GM23248 (cell line): ENCODE measurements around the gene ING3. TPM values are rescaled to one million over a fixed set of nuclear protein-coding genes. Genes with fewer than 3 reads are reported as not detected.
"Not testable (repeated sequence)": the region's sequence is repeated elsewhere in the genome, so short reads cannot be mapped to it uniquely, and the experiment has no call there.

Experiments
- DNase-seq: peaks from one replicate; pipeline ENCODE4 v3.0.0-alpha.2; 2015
- H2AFZ ChIP-seq: fragments of 200-600 bp; sonication (generic); 2 replicates; pipeline ENCODE4 v1.6.1; 2016; ENCODE audit warnings: antibody characterized with exemption
- H3F3A ChIP-seq: fragments of 200-600 bp; sonication (generic); 2 replicates; pipeline ENCODE4 v1.6.1; 2016; ENCODE audit warnings: mild to moderate bottlenecking, antibody characterized with exemption, mixed run types; ENCODE audit not compliant: insufficient read depth
- H3K27ac ChIP-seq: fragments of 200-600 bp; sonication (generic); 2 replicates; pipeline ENCODE4 v1.5.1; 2016; ENCODE audit warnings: mild to moderate bottlenecking
- H3K27me3 ChIP-seq: fragments of 200-600 bp; sonication (generic); replicated peaks from 2 replicates; pipeline ENCODE4 v1.6.1; 2016; ENCODE audit warnings: mild to moderate bottlenecking; ENCODE audit not compliant: insufficient read depth
- H3K36me3 ChIP-seq: fragments of 200-600 bp; sonication (generic); 2 replicates; pipeline ENCODE4 v1.6.1; 2016; ENCODE audit warnings: low read depth, mild to moderate bottlenecking
- H3K4me1 ChIP-seq: fragments of 200-600 bp; sonication (generic); 2 replicates; pipeline ENCODE4 v1.6.1; 2016; ENCODE audit warnings: mild to moderate bottlenecking; ENCODE audit not compliant: insufficient read depth
- H3K4me2 ChIP-seq: fragments of 200-600 bp; sonication (generic); one replicate; pipeline ENCODE4 v1.6.1; 2016; ENCODE audit warnings: mild to moderate bottlenecking; ENCODE audit not compliant: unreplicated experiment
- H3K4me3 ChIP-seq: fragments of 200-600 bp; sonication (generic); 2 replicates; pipeline ENCODE4 v1.5.1; 2016; ENCODE audit warnings: mild to moderate bottlenecking
- H3K79me2 ChIP-seq: fragments of 200-600 bp; sonication (generic); 2 replicates; pipeline ENCODE4 v1.6.1; 2016; ENCODE audit warnings: mild to moderate bottlenecking; ENCODE audit not compliant: insufficient read depth
- H3K9ac ChIP-seq: fragments of 200-600 bp; sonication (generic); 2 replicates; pipeline ENCODE4 v1.6.1; 2016; ENCODE audit warnings: mild to moderate bottlenecking
- H3K9me2 ChIP-seq: fragments of 200-600 bp; sonication (generic); 2 replicates; pipeline ENCODE4 v1.6.1; 2016; ENCODE audit warnings: mixed run types, mild to moderate bottlenecking, moderate library complexity; ENCODE audit not compliant: insufficient read depth
- H3K9me3 ChIP-seq: fragments of 200-600 bp; sonication (generic); one replicate; pipeline ENCODE4 v1.6.1; 2017; ENCODE audit warnings: low read depth
- H4K20me1 ChIP-seq: fragments of 200-600 bp; sonication (generic); 2 replicates; pipeline ENCODE4 v1.6.0; 2016; ENCODE audit not compliant: insufficient read depth
- EZH2 ChIP-seq: fragments of 200-600 bp; sonication (generic); IDR thresholded peaks from 2 replicates; pipeline ENCODE4 v1.6.1; 2018; ENCODE audit warnings: antibody characterized with exemption, mild to moderate bottlenecking; ENCODE audit not compliant: insufficient read depth, poor library complexity, severe bottlenecking
- EZH2phosphoT487 ChIP-seq: fragments of 200-600 bp; sonication (generic); IDR thresholded peaks from 2 replicates; pipeline ENCODE4 v1.6.1; 2018; ENCODE audit warnings: antibody characterized with exemption, moderate library complexity, mild to moderate bottlenecking, low read depth; ENCODE audit not compliant: insufficient read depth
- WGBS, 2 experiments: methylation state at CpG; one replicate each; pipeline ENCODE4 v1.1.6; 2015 to 2017; ENCODE audit warnings: low lambda C conversion rate in 2 of 2, low coverage in 1 of 2; ENCODE audit errors: missing lambda C conversion rate in 2 of 2; 5-methylcytosine and 5-hydroxymethylcytosine counted together
- in situ Hi-C: fragments of 300-500 bp; cut with MboI; formaldehyde crosslinking; loops from 2 replicates; pipeline ENCODE4 v1.15.0; 2020
- polyA plus RNA-seq: library from polyadenylated mRNA; unstranded; fragments of >200 nt; fragmentation: Nextera tagmentation; extraction: Ambion mirVana; gene quantifications from 2 replicates; pipeline ENCODE4 v1.2.1, GENCODE V29; 2016
- total RNA-seq: library from RNA; depleted of rRNA; stranded (reverse); fragments of >200 nt; shearing (Covaris generic); gene quantifications from 2 replicates; pipeline ENCODE4 v1.2.3, GENCODE V29; 2014

ING3 gene
- total and polyA plus RNA-seq, 2 experiments from 2014 or later = 10.1 to 27.0 TPM

DNA sequence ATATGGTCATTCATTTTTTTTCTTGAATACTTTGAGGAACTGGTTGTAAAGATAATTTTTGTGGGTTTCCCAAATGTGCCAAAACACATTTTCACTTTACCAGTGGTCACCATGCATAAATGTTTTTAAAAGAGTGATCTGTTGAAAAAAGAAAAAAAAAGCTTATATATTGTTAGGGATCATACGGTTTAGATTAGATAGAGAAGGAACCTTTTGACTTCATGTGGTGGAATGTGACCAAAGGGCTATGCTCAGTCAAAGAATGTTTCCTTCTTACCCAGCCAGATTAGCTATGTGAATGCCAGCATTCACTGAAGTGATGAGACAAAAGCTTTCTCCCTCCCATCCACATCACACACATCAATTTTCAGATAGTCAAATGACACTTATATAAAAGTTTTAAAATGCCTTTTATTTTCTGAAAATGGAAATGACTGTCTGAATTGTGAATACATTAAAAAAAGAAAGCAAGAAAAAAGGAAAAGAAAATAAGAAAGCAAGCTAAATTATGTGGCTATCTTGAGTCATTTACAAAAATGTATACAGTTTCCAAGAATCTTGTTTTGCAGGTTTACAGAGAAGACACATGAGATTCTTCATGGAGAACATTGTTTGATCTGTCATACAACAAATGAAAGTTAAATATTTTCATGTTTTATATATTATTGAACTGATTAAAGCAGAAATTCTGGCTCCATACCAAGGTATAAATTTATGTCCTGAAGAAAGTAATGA, 29.4 kb downstream of the ING3 start:
- Histone ChIP-seq H3K4me1 (peaks cover 27% of the 10 kb centered on the region), H3F3A (peaks cover 37% of the 10 kb centered on the region), H3K27me3 (no peaks in the 10 kb centered on the region), H3K36me3 (peaks cover 5% of the 10 kb centered on the region), H2AFZ (no peak overlapping the region), H3K4me2 (peak overlapping the region; percentile 31), H3K4me3 (no peak overlapping the region), H3K9me3 (no peaks in the 10 kb centered on the region), H3K9ac (no peak overlapping the region), H4K20me1 (no peaks in the 10 kb centered on the region), H3K79me2 (no peaks in the 10 kb centered on the region), H3K9me2 (no peaks in the 10 kb centered on the region), H3K27ac (no peak overlapping the region)
- in situ Hi-C loops = loop anchor here (25.0 kb wide), 2 partner anchors 357 to 557 kb away; partner anchors contain the start of gene WNT16
- WGBS, 2 experiments = 0 to 3% methylated on average over 1 of the region's 1 CpG
- peak; percentile 53 for DNase-seq
- TF ChIP-seq EZH2 (no peak), EZH2phosphoT487 (no peak)

- no peak for TF ChIP-seq EZH2phosphoT487
- in situ Hi-C loops = loop anchor here (25.0 kb wide), 2 partner anchors 356 to 556 kb away; partner anchors contain the start of gene WNT16
- Histone ChIP-seq H3K9ac (no peak overlapping the region), H3K4me3 (no peak overlapping the region), H3K9me2 (no peaks in the 10 kb centered on the region), H3K9me3 (no peaks in the 10 kb centered on the region), H2AFZ (no peak overlapping the region), H3K4me2 (no peak overlapping the region), H3K4me1 (peaks cover 27% of the 10 kb centered on the region), H3K27me3 (no peaks in the 10 kb centered on the region), H3K36me3 (no peaks in the 10 kb centered on the region; the same call in 1 of the 2 replicates), H3K79me2 (no peaks in the 10 kb centered on the region), H3K27ac (no peak overlapping the region), H4K20me1 (no peaks in the 10 kb centered on the region), H3F3A (peaks cover 37% of the 10 kb centered on the region)
- 70 to 74% methylated on average over 1 of the region's 1 CpG for WGBS, 2 experiments
- no peak for DNase-seq
These were observed 30.5 kb downstream of the ING3 start for GRCh38 chr7:120981117-120981516.

GRCh38 chr7:120981888-120982615, 31.5 kb downstream of the ING3 start:
- 12 to 27% methylated on average over 4 of the region's 4 CpGs for WGBS, 2 experiments
- H3K27ac ChIP-seq = no peak overlapping the region
- no peak overlapping the region for H3K9ac ChIP-seq
- H3K36me3 ChIP-seq = no peaks in the 10 kb centered on the region
- H3K27me3 ChIP-seq = no peaks in the 10 kb centered on the region
- no peaks in the 10 kb centered on the region for H3K9me2 ChIP-seq
- no peak overlapping the region for H2AFZ ChIP-seq
- in situ Hi-C loops = loop anchor here (25.0 kb wide), 2 partner anchors 355 to 555 kb away; partner anchors contain the start of gene WNT16
- TF ChIP-seq EZH2 (no peak), EZH2phosphoT487 (no peak)
- DNase-seq = peak; percentile 88
- H3K4me2 ChIP-seq = peak overlapping the region; percentile 67
- no peaks in the 10 kb centered on the region for H4K20me1 ChIP-seq
- H3K9me3 ChIP-seq = no peaks in the 10 kb centered on the region
- H3K4me3 ChIP-seq = peak overlapping the region; percentile 42
- H3K79me2 ChIP-seq = no peaks in the 10 kb centered on the region
- H3F3A ChIP-seq = peaks cover 31% of the 10 kb centered on the region
- H3K4me1 ChIP-seq = peaks cover 27% of the 10 kb centered on the region

GRCh38 chr7:120983592-120983991, 33.0 kb downstream of the ING3 start:
- in situ Hi-C loops = loop anchor here (25.0 kb wide), 2 partner anchors 354 to 554 kb away; partner anchors contain the start of gene WNT16

More at GRCh38 chr7:120983592-120983991, 33.0 kb downstream of the ING3 start:
- H3K4me2 ChIP-seq, H3K9me2 ChIP-seq, H3K27me3 ChIP-seq, H2AFZ ChIP-seq, H3K9ac ChIP-seq, H3K36me3 ChIP-seq, DNase-seq, H3K79me2 ChIP-seq, H4K20me1 ChIP-seq, H3K27ac ChIP-seq, H3K9me3 ChIP-seq, H3K4me3 ChIP-seq: not testable (repeated sequence)
- 74 to 80% methylated on average over 5 of the region's 8 CpGs for WGBS, 2 experiments
- Histone ChIP-seq H3F3A (peaks cover 39% of the 10 kb centered on the region), H3K4me1 (peaks cover 27% of the 10 kb centered on the region)
